Psoas muscle (tissue), 8 donors: ENCODE results near the gene CFAP92. TPM values are rescaled to one million over a fixed set of nuclear protein-coding genes. Genes with fewer than 3 reads are reported as not detected.

ENCODE experiments used
- ATAC-seq, 4 donors: fragments of 200-7000 bp; cut with Tn5 transposase; one replicate each; pipeline ENCODE4 v1.9.1; 2020; ENCODE audit warnings: moderate library complexity in 3 of 4, mild to moderate bottlenecking in 2 of 4
- DNase-seq, 2 donors: peaks; one replicate each; pipeline ENCODE4 v3.0.0-alpha.2; 2020
- H3K27ac ChIP-seq: fragments of 200-600 bp; one replicate; pipeline ENCODE4 v1.8.0; 2022
- H3K27me3 ChIP-seq, 3 donors: fragments of 200-600 bp in 1 of 3; one replicate each; pipeline versions ENCODE4 v1.6.1 to v1.8.0; 2013 to 2022; ENCODE audit warnings: low read length in 2 of 3, mild to moderate bottlenecking in 2 of 3, moderate library complexity in 1 of 3; ENCODE audit not compliant: insufficient read depth in 3 of 3
- H3K36me3 ChIP-seq, 2 donors: fragments of 200-600 bp in 1 of 2; one replicate each; pipeline versions ENCODE4 v1.6.1 to v1.8.0; 2013 to 2022; ENCODE audit warnings: low read depth in 1 of 2, mild to moderate bottlenecking in 1 of 2, moderate library complexity in 1 of 2; ENCODE audit not compliant: insufficient read depth in 1 of 2
- H3K4me1 ChIP-seq: fragments of 200-600 bp; one replicate; pipeline ENCODE4 v1.8.0; 2022
- H3K4me3 ChIP-seq: fragments of 200-600 bp; one replicate; pipeline ENCODE4 v1.8.0; 2022; ENCODE audit warnings: mild to moderate bottlenecking
- H3K9me3 ChIP-seq: fragments of 200-600 bp; one replicate; pipeline ENCODE4 v1.8.0; 2022
- WGBS, 3 donors: extraction: QIAGEN DNeasy Blood & Tissue Kit; methylation state at CpG; one replicate each; pipeline versions ENCODE4 v1.1.6 to v1.1.7; 2013; 5-methylcytosine and 5-hydroxymethylcytosine counted together
- intact Hi-C, 2 donors: fragments of 100-400 bp; cut with DNase I; formaldehyde crosslinking; loops; one replicate each; pipeline versions ENCODE4 v1.11.0 to v1.14.2; 2022
- polyA plus RNA-seq, 3 donors: library from polyadenylated mRNA; stranded (reverse); fragments of 200-250 nt; gene quantifications; one replicate each; pipeline ENCODE4 v1.2.3, GENCODE V29; 2013
- total RNA-seq, 4 donors: library from RNA; stranded (reverse); fragmentation: NEBNext Ultra II Directional in 2 of 4; extraction: Animal tissue kit (Norgen Biotek cat#: 25700) in 2 of 4; gene quantifications; one replicate each; pipeline versions ENCODE4 v1.2.1 to v1.2.4, GENCODE V29; 2021 to 2023
- TF ChIP-seq, protein P1 (sequence below): fragments of 200-600 bp; IDR thresholded peaks from one replicate; pipeline ENCODE4 v1.8.0; 2022; ENCODE audit warnings: antibody characterized with exemption
- donor health status: healthy with polysubstance abuse.
- donor health status: DM: no; HTN: no; CAD: no; lungs with moderate emphysema.
- donor health status: Bipolar disorder and iron deficiency.
- donor health status: healthy.
- donor health status: DM: yes; HTN: yes; CAD: no.
- donor health status: DM: no; HTN: no; CAD: no.
- donor health status: DM: no; HTN: no; CAD: no.
- donor health status: DM: yes; HTN: yes; CAD: no.

CFAP92 gene
- total and polyA plus RNA-seq, 7 donors, result 0.07 to 0.86 (median 0.15) TPM

DNA sequence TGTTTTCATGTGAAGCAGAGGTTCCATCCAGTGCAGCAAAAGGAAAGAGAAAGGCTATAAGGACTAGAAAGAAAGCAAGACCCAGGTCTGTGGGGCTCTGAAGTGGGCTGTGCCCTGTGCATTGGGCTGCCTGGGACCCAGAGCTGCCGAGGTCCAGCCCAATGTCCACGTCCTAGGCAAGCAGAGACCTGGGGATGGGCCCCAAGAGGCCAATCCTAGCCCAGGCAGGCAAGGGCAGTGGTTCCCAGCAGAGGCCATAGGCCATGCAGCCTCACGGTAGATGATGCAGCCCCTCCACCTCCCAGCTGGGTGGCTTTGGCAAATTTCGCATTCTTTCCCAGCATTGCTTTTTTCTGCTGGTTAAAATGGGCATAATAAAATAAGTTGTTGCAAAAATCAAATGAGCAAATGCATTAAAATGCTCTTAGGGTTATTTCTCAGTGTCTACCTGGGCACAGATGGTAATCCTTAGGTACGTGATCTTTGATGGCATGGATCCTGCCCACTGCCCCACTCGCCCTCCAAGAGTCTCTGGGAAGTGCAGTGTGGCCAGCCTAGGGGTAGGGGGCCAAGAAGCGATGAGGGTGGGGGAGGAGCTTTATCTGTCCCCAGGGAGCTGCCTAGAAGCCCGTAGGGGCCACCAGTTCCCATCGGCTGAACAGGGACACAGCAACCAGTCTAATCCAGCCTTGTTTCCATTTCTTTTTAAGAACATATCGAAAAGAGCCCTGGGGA, 44.4 kb upstream of the CFAP92 start:
- H3K27ac ChIP-seq, result no peak overlapping the region
- H3K36me3 ChIP-seq, result no peaks in the 10 kb centered on the region
- peaks cover 0 to 9% (median 0%) of the 10 kb centered on the region in 3 donors for H3K27me3 ChIP-seq
- TF ChIP-seq, protein P1, sequence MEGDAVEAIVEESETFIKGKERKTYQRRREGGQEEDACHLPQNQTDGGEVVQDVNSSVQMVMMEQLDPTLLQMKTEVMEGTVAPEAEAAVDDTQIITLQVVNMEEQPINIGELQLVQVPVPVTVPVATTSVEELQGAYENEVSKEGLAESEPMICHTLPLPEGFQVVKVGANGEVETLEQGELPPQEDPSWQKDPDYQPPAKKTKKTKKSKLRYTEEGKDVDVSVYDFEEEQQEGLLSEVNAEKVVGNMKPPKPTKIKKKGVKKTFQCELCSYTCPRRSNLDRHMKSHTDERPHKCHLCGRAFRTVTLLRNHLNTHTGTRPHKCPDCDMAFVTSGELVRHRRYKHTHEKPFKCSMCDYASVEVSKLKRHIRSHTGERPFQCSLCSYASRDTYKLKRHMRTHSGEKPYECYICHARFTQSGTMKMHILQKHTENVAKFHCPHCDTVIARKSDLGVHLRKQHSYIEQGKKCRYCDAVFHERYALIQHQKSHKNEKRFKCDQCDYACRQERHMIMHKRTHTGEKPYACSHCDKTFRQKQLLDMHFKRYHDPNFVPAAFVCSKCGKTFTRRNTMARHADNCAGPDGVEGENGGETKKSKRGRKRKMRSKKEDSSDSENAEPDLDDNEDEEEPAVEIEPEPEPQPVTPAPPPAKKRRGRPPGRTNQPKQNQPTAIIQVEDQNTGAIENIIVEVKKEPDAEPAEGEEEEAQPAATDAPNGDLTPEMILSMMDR, result no peak
- no peak overlapping the region for H3K4me3 ChIP-seq
- H3K4me1 ChIP-seq, result no peaks in the 10 kb centered on the region
- no peaks in the 10 kb centered on the region for H3K9me3 ChIP-seq
- DNase-seq, result no peak
- intact Hi-C loops, result no loop called here
- WGBS, 3 donors, result 80 to 90% (median 83%) methylated on average over 10 of the region's 10 CpGs
- ATAC-seq, result no peak

DNA sequence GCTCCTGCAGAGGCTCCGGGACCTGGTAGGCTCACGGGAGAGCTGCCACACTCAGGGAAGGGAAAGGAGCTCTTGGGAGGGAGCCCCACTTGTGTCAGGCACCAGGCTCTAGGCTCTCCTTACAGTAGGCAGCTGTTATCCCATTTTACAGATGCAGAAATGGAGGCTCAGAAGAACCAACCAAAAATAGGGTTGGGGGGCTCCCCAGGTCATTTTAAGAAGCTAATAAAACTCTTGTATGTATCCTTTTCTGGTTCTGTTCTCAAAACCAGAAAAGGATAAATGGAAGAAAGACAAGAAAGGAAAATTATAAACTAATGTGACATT, 43.2 kb upstream of the CFAP92 start:
- intact Hi-C loops, result no loop called here
- H3K27ac ChIP-seq, result no peak overlapping the region
- no peak overlapping the region for H3K4me3 ChIP-seq
- H3K36me3 ChIP-seq, result no peaks in the 10 kb centered on the region
- 2 to 50% (median 3%) methylated on average over 2 of the region's 2 CpGs for WGBS, 3 donors
- no peaks in the 10 kb centered on the region for H3K9me3 ChIP-seq
- H3K4me1 ChIP-seq, result no peaks in the 10 kb centered on the region
- peaks cover 0 to 9% (median 0%) of the 10 kb centered on the region in 3 donors for H3K27me3 ChIP-seq
- ATAC-seq (no peak), DNase-seq (no peak)
- TF ChIP-seq, protein P1, result no peak

DNA sequence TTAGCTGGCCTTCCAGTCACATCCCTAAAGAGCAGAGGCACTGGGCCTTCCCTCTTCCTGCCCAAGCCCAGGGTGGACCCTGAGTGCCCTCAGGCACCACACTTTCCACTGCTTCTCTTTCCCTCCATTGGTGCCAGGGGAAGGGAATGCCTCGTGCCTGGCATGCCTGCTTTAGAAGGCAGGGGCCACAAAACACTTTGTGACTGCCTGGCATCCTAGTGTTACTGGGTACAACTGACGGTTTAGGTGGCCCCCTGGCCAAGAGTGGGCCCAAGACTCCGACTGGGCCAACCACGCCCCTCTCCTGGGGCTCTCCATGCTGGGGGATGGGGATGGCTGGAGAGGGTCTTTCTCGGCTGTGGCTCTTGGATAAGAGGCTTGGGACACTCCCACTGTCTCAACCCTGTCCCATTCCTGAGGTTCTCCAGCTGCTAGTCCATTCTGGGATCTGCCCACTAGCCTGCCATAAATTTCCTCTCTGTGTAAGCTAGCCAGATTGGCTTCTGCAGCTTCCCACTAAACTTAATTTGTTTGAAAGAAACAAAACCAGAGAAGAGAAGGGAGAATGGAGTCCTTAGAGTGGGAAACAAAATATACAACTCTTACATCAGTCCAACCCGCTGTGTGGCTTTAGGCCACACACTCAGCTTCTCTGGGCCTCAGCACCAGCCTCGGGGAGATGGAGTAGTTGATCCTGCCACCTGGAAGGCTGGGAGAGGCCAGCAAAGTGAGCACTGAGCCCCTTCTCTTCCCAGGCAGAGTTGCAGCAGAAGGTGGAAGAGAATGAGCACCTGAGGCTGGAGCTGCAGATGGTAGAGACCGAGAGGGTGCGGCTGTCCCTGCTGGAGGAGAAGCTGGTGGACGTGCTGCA, 42.6 kb upstream of the CFAP92 start:
- WGBS, 3 donors, result 74 to 83% (median 81%) methylated on average over 10 of the region's 10 CpGs
- DNase-seq (no peak), ATAC-seq (no peak)
- TF ChIP-seq, protein P1, result no peak
- intact Hi-C loops, result no loop called here
- Histone ChIP-seq H3K9me3 (no peaks in the 10 kb centered on the region), H3K4me1 (no peaks in the 10 kb centered on the region), H3K27me3 (peaks cover 0 to 9% (median 0%) of the 10 kb centered on the region in 3 donors), H3K4me3 (no peak overlapping the region), H3K36me3 (no peaks in the 10 kb centered on the region), H3K27ac (no peak overlapping the region)

DNA sequence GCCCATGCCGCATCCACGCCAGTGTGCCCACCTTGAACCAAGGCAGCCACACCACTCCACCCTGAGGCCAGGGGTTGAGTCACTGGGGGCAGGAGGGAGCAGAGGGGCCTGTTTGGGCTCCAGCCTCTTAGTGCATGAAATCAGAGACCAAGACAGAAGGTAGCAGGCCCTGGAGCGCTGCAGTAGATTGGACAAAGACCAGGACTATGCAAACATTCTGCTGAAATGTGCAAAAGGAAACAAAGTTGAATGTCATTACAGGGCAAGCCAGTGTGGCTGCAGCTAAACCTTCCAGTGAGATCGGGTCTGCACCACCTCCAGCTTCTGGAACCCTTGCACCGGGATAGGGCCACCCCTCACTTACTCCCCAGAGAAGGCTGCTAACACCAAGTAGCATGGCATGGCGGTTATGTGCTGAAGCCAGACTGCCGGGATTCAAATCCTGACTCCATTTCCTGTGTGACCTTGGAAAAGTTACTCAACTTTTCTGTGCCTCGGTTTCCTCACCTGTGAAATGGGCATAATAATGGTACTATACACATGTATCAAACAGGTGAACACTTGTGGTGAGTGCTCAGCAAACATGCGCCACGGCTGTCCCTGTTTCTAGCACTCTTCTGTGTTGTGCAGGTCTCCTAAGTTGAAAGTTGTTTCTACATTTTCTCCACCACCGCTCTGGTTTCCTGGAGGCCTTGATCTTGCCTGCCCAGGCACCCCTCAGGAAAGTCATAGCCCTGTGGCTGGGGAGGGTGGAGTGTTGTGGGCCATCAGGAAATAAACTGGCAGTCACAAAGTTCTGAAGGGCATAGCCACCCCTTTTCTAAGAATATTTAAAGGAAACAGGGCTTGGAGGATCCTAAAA, 41.7 kb upstream of the CFAP92 start:
- Histone ChIP-seq H3K4me1 (no peaks in the 10 kb centered on the region), H3K27me3 (peaks cover 0 to 9% (median 0%) of the 10 kb centered on the region in 3 donors), H3K9me3 (no peaks in the 10 kb centered on the region), H3K27ac (no peak overlapping the region), H3K36me3 (no peaks in the 10 kb centered on the region), H3K4me3 (no peak overlapping the region)
- TF ChIP-seq, protein P1, result no peak
- intact Hi-C loops, result no loop called here
- DNase-seq (no peak), ATAC-seq (no peak)
- 89 to 93% (median 89%) methylated on average over 11 of the region's 11 CpGs for WGBS, 3 donors
